ENCODE measurements around the gene FGD3.

Gene FGD3

GRCh38 chr9:92934321-92934720 is 13.0 kb upstream of the FGD3 start:
- no peak for TF ChIP-seq CTCF (IDR thresholded peaks at IDR 0.05; ENCODE audit: low read depth, low read length, missing control alignments)
- H3K4me3 ChIP-seq (ENCODE audit: low read depth, low read length), result no peak overlapping the region
- in situ Hi-C loops (cut with HindIII; ENCODE audit: low sequenced_read_pairs), result no loop called here
- no peak for DNase-seq (ENCODE audit: low read depth)

GRCh38 chr9:92938025-92938424 is 9.3 kb upstream of the FGD3 start:
- in situ Hi-C loops (cut with HindIII; ENCODE audit: low sequenced_read_pairs), result no loop called here
- no peak for TF ChIP-seq CTCF (IDR thresholded peaks at IDR 0.05; ENCODE audit: low read depth, low read length, missing control alignments)

GRCh38 chr9:92941861-92942260 is 5.5 kb upstream of the FGD3 start:
- H3K4me3 ChIP-seq (ENCODE audit: low read depth, low read length), result no peak overlapping the region
- no peak for DNase-seq (ENCODE audit: low read depth)
- TF ChIP-seq CTCF (IDR thresholded peaks at IDR 0.05; ENCODE audit: low read depth, low read length, missing control alignments), result no peak
- in situ Hi-C loops (cut with HindIII; ENCODE audit: low sequenced_read_pairs), result no loop called here

More at GRCh38 chr9:92938025-92938424, 9.3 kb upstream of the FGD3 start:
- DNase-seq (ENCODE audit: low read depth), result no peak
- no peak overlapping the region for H3K4me3 ChIP-seq (ENCODE audit: low read depth, low read length)

GRCh38 chr9:92942688-92943616 is 4.4 kb upstream of the FGD3 start:
- DNase-seq (ENCODE audit: low read depth), result no peak
- in situ Hi-C loops (cut with HindIII; ENCODE audit: low sequenced_read_pairs), result no loop called here
- no peak overlapping the region for H3K4me3 ChIP-seq (ENCODE audit: low read depth, low read length)
- no peak for TF ChIP-seq CTCF (IDR thresholded peaks at IDR 0.05; ENCODE audit: low read depth, low read length, missing control alignments)

GRCh38 chr9:92944921-92945320 is 2.4 kb upstream of the FGD3 start:
- no peak for DNase-seq (ENCODE audit: low read depth)
- no peak overlapping the region for H3K4me3 ChIP-seq (ENCODE audit: low read depth, low read length)
- TF ChIP-seq CTCF (IDR thresholded peaks at IDR 0.05; ENCODE audit: low read depth, low read length, missing control alignments), result no peak
- in situ Hi-C loops (cut with HindIII; ENCODE audit: low sequenced_read_pairs), result no loop called here

GRCh38 chr9:92945796-92946195 is 1.5 kb upstream of the FGD3 start:
- no peak for DNase-seq (ENCODE audit: low read depth)
- no peak overlapping the region for H3K4me3 ChIP-seq (ENCODE audit: low read depth, low read length)
- in situ Hi-C loops (cut with HindIII; ENCODE audit: low sequenced_read_pairs), result no loop called here
- no peak for TF ChIP-seq CTCF (IDR thresholded peaks at IDR 0.05; ENCODE audit: low read depth, low read length, missing control alignments)
